Subcutaneous adipose tissue (tissue), 4 donors: Measurements from ENCODE around the gene BAZ2B. TPM values are rescaled to one million over a fixed set of nuclear protein-coding genes. Genes with fewer than 3 reads are reported as not detected.

Experiments
- total RNA-seq, 4 donors: library from RNA; depleted of rRNA; stranded (reverse); fragments of >200 nt; gene quantifications; one replicate each; pipeline ENCODE4 v1.1.0, GENCODE V29; 2016
- TF ChIP-seq, protein P1 (sequence below): fragments of 450-650 bp; IDR thresholded peaks from one replicate; pipeline ENCODE4 v1.5.1; 2016; ENCODE audit warnings: low read depth, mild to moderate bottlenecking, control low read depth, antibody characterized with exemption, moderate library complexity

The BAZ2B gene
- total RNA-seq, 4 donors from 2014 or later, result 106 to 128 (median 112) TPM

DNA sequence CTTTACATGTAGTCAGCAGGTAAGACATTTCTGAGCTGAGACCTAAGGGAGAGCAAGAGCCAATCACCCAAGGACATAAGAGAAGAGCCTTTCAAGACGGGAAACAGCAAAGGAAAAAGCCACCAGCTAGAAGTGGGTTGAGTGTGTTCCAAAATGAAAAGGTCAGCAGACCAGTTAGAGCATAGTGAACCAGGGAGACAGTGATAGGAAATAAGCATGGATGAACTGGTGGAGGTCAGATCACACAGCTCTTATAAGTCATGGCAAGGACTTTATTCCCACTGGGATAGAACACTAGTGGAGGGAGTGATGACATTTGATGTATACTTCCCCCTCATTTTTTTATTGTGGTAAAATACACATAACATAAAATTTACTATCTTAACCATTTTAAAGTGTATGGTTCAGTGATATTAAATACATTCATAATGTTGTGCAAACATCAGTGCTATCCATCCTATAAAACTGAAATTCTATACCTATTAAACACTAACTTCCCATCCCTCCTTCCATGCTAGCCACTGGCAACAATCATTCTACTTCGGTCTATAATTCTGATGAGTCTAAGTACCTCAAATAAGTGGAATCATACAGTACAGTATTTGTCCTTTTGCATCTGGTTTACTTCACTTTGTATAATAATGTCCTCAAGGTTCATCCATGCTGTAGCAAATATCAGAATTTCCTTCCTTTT is 174.0 kb downstream of the BAZ2B start:
- TF ChIP-seq, protein P1, sequence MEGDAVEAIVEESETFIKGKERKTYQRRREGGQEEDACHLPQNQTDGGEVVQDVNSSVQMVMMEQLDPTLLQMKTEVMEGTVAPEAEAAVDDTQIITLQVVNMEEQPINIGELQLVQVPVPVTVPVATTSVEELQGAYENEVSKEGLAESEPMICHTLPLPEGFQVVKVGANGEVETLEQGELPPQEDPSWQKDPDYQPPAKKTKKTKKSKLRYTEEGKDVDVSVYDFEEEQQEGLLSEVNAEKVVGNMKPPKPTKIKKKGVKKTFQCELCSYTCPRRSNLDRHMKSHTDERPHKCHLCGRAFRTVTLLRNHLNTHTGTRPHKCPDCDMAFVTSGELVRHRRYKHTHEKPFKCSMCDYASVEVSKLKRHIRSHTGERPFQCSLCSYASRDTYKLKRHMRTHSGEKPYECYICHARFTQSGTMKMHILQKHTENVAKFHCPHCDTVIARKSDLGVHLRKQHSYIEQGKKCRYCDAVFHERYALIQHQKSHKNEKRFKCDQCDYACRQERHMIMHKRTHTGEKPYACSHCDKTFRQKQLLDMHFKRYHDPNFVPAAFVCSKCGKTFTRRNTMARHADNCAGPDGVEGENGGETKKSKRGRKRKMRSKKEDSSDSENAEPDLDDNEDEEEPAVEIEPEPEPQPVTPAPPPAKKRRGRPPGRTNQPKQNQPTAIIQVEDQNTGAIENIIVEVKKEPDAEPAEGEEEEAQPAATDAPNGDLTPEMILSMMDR, result no peak

- TF ChIP-seq, protein P1, result no peak
These were observed 175.2 kb downstream of the BAZ2B start for GRCh38 chr2:159441182-159441581.

DNA sequence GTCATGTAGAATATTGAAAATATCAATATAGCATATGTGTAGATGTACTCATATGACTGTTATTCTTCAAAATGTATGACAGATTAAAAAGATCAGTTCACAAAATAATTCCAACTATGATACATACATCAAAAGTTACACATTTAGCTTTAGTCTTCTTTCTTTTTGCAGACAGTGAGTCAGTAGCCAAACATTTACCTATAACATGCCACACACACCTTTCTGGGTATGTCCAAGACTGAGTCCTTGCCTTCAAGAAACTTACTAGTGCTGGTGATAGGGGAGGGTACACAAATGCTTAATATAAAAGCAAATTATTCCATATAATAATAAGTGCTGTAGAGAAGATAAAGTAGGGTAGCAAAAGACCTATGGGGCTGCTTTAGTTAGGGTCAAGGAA is 176.9 kb downstream of the BAZ2B start:
- TF ChIP-seq, protein P1, result no peak

DNA sequence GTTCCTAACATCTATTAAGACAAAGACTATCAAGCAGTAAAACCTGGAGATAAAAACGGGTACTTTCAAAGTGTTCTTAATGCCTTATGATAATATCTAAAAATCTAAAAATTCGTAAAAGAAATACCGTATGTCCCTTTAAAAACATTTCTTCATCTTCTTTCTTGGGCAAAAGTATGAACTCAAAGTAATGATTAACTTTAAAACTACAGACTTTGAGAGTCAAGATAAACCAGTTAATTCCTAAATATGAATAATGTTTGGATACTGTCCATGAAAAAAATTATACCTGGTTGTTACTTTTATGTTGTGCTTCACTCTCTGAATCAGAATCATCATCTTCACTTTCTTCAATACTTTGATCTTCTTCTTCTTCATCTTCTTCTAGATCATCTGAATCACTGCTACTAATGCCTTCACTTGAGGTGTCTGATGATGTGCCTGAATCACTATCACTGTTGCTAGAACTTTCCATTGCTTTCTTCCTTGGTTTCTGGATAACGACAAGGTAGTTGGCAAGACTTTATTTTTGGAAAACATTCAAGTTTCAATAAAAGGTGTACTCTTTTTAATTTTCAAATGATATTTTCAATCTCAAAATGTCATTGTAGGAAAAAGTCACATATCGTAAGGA is 177.5 kb downstream of the BAZ2B start:
- TF ChIP-seq, protein P1, result no peak

DNA sequence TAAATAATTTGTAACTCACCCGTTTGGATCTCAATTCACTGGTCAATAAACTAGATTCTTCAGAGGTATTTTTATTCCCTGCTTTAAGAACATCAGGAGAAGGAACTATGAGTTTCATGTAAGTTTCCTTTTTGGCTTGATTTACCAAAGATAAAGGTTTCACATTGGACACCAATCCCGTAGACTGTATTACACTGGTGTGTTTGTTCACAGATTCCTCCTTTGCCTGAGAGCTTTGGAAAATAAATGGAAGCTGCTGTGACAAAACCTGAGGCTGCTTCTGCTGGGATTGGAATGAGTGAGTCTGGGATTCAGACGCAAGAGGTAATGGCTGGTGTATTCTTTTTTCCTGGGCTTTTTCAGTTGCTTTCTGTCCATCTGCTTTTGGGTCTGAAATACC is 178.1 kb downstream of the BAZ2B start:
- TF ChIP-seq, protein P1, result no peak

- TF ChIP-seq, protein P1, result no peak
These were observed 183.7 kb downstream of the BAZ2B start for GRCh38 chr2:159432610-159433009.

- TF ChIP-seq, protein P1, result no peak
These were observed 189.3 kb downstream of the BAZ2B start for GRCh38 chr2:159427048-159427447.
